WTC11 (cell line): ENCODE data around the gene ROBO1. TPM values are rescaled to one million over a fixed set of nuclear protein-coding genes. Genes with fewer than 3 reads are reported as not detected.

Source experiments
- ATAC-seq: fragments of 200-7000 bp; cut with Tn5 transposase; 2 replicates; pipeline ENCODE4 v1.10.0; 2021; ENCODE audit warnings: mild to moderate bottlenecking, moderate library complexity
- CTCF ChIA-PET: fragments of 300-600 bp; sonication (Branson Sonifier 250); formaldehyde crosslinking; loops from one replicate; lab custom pipeline; 2021; ENCODE audit warnings: antibody characterized with exemption; lab: Charles Lee
- POLR2A ChIA-PET: fragments of 350-600 bp; sonication (Branson Sonifier 250); formaldehyde crosslinking; loops from one replicate; lab custom pipeline; 2021; ENCODE audit warnings: antibody characterized with exemption; lab: Charles Lee
- DNase-seq: peaks from one replicate; pipeline ENCODE4 v3.0.0; 2021; ENCODE audit warnings: low spot score
- H3K27ac Mint-ChIP-seq: 2 replicates; pipeline ENCODE4 v1.8.0; 2021; ENCODE audit warnings: mixed read lengths
- H3K27me3 Mint-ChIP-seq: 2 replicates; pipeline ENCODE4 v1.8.0; 2021; ENCODE audit warnings: low read depth, mild to moderate bottlenecking, moderate library complexity, mixed read lengths
- H3K36me3 Mint-ChIP-seq: 2 replicates; pipeline ENCODE4 v1.8.0; 2021; ENCODE audit warnings: mixed read lengths
- H3K4me1 Mint-ChIP-seq: 2 replicates; pipeline ENCODE4 v1.8.0; 2022; ENCODE audit warnings: mixed read lengths
- H3K4me3 Mint-ChIP-seq: 2 replicates; pipeline ENCODE4 v1.8.0; 2021; ENCODE audit warnings: mild to moderate bottlenecking, moderate library complexity, mixed read lengths
- H3K9me3 Mint-ChIP-seq: 2 replicates; pipeline ENCODE4 v1.8.0; 2021; ENCODE audit warnings: mixed read lengths
- CREB1 ChIP-seq: sonication (generic); formaldehyde crosslinking; IDR thresholded peaks from 2 replicates; pipeline ENCODE4 v1.8.0; 2023; ENCODE audit warnings: mild to moderate bottlenecking, missing genetic modification reagents
- CREM ChIP-seq: sonication (generic); formaldehyde crosslinking; IDR thresholded peaks from 2 replicates; pipeline ENCODE4 v1.8.1; 2022; ENCODE audit warnings: mild to moderate bottlenecking, missing genetic modification reagents, moderate library complexity
- ELF4 ChIP-seq: sonication (generic); formaldehyde crosslinking; IDR thresholded peaks from 2 replicates; pipeline ENCODE4 v1.8.1; 2022; ENCODE audit warnings: low read depth, mild to moderate bottlenecking, moderate library complexity, missing genetic modification reagents
- FOXK1 ChIP-seq: sonication (generic); formaldehyde crosslinking; IDR thresholded peaks from 2 replicates; pipeline ENCODE4 v1.8.0; 2022; ENCODE audit warnings: mild to moderate bottlenecking, moderate library complexity, missing genetic modification reagents
- GABPB1 ChIP-seq: sonication (generic); formaldehyde crosslinking; IDR thresholded peaks from 2 replicates; pipeline ENCODE4 v1.8.1; 2023; ENCODE audit warnings: mild to moderate bottlenecking, missing genetic modification reagents
- HMGA2 ChIP-seq: fragments of 250-450 bp; sonication (Bioruptor Pico); IDR thresholded peaks from 2 replicates; pipeline ENCODE4 v1.4.0; 2021; ENCODE audit warnings: mild to moderate bottlenecking, moderate library complexity
- MAX ChIP-seq: sonication (generic); formaldehyde crosslinking; IDR thresholded peaks from 2 replicates; pipeline ENCODE4 v1.8.0; 2022; ENCODE audit warnings: mild to moderate bottlenecking, missing genetic modification reagents
- NFE2L1 ChIP-seq: sonication (generic); formaldehyde crosslinking; IDR thresholded peaks from 2 replicates; pipeline ENCODE4 v1.8.1; 2023; ENCODE audit warnings: missing genetic modification reagents
- NR2C2 ChIP-seq: sonication (generic); formaldehyde crosslinking; IDR thresholded peaks from 2 replicates; pipeline ENCODE4 v1.8.0; 2022; ENCODE audit warnings: mild to moderate bottlenecking, missing genetic modification reagents
- NR3C1 ChIP-seq: sonication (generic); formaldehyde crosslinking; conservative IDR thresholded peaks from 2 replicates; pipeline ENCODE4 v1.8.1; 2023; ENCODE audit warnings: low read depth, mild to moderate bottlenecking, missing genetic modification reagents
- TCF7 ChIP-seq: sonication (generic); formaldehyde crosslinking; IDR thresholded peaks from 2 replicates; pipeline ENCODE4 v1.8.0; 2022; ENCODE audit warnings: mild to moderate bottlenecking, low read depth, missing genetic modification reagents, moderate library complexity
- TP53 ChIP-seq: sonication (generic); formaldehyde crosslinking; IDR thresholded peaks from 2 replicates; pipeline ENCODE4 v1.8.1; 2023; ENCODE audit warnings: mild to moderate bottlenecking, missing genetic modification reagents
- USF2 ChIP-seq: sonication (generic); formaldehyde crosslinking; IDR thresholded peaks from 2 replicates; pipeline ENCODE4 v1.8.1; 2023; ENCODE audit warnings: mild to moderate bottlenecking, missing genetic modification reagents, moderate library complexity
- ZMAT4 ChIP-seq: fragments of 250-450 bp; sonication (Bioruptor Pico); IDR thresholded peaks from 2 replicates; pipeline ENCODE4 v1.9.0; 2021; ENCODE audit warnings: mild to moderate bottlenecking
- ZSCAN18 ChIP-seq: fragments of 250-450 bp; sonication (Bioruptor Pico); IDR thresholded peaks from 2 replicates; pipeline ENCODE4 v2.1.2; 2022; ENCODE audit warnings: mild to moderate bottlenecking, moderate library complexity
- total RNA-seq: library from RNA; stranded (reverse); gene quantifications from 3 replicates; pipeline ENCODE4 v1.2.3, GENCODE V29; 2021
- TF ChIP-seq, protein P1 (sequence below): sonication (generic); formaldehyde crosslinking; IDR thresholded peaks from 2 replicates; pipeline ENCODE4 v1.8.0; 2022; ENCODE audit warnings: mild to moderate bottlenecking, missing genetic modification reagents
- TF ChIP-seq, protein P2 (sequence below): fragments of 250-450 bp; sonication (Bioruptor Pico); conservative IDR thresholded peaks from 2 replicates; pipeline ENCODE4 v1.9.0; 2021; ENCODE audit warnings: mild to moderate bottlenecking
- TF ChIP-seq, protein P3 (sequence below): sonication (generic); formaldehyde crosslinking; IDR thresholded peaks from 2 replicates; pipeline ENCODE4 v1.8.0; 2022; ENCODE audit warnings: missing genetic modification reagents
- TF ChIP-seq, protein P4 (sequence below): sonication (generic); formaldehyde crosslinking; IDR thresholded peaks from 2 replicates; pipeline ENCODE4 v1.8.0; 2023; ENCODE audit warnings: missing genetic modification reagents
- TF ChIP-seq, protein P5 (sequence below): sonication (generic); formaldehyde crosslinking; IDR thresholded peaks from 2 replicates; pipeline ENCODE4 v1.8.1; 2022; ENCODE audit warnings: mild to moderate bottlenecking, missing genetic modification reagents, moderate library complexity, borderline replicate concordance
- TF ChIP-seq, protein P6 (sequence below): sonication (generic); formaldehyde crosslinking; IDR thresholded peaks from 2 replicates; pipeline ENCODE4 v1.8.1; 2023; ENCODE audit warnings: mild to moderate bottlenecking, missing genetic modification reagents

ROBO1 gene
- total RNA-seq, 1 experiment from 2014 or later = 90.9 TPM

DNA sequence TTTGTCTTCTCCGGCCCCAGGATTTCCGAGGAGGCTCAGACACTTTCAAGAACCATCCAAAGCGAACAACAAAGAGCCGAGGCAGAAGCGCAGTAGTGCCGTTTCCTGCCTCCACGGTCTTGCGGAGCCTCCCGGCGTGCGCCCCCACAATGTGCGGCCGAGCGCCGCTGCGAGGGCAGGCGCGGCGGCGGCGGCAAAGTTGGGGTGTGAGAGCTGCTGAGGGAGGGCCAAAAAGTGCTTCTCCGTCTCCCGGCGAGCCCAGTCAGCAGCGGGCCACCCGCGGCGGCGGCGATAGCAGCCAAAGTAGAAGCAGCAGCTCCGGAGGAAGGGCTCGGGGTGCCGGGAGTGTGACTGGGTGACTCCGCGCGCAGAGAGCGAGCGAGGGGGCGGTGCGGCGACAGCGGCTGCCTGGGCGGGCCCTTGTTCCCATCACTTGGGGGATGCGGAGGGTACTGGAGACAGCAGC, 749.1 kb downstream of the ROBO1 start (continued):
- TF ChIP-seq FOXK1 (CRISPR knock-in tag) (peak; percentile 36; the same call in 1 of the 2 replicates), NFE2L1 (CRISPR knock-in tag) (no peak), NR3C1 (CRISPR knock-in tag) (no peak), CREB1 (CRISPR knock-in tag) (no peak), CREM (CRISPR knock-in tag) (no peak), MAX (CRISPR knock-in tag) (no peak; the same call in 1 of the 2 replicates), ELF4 (CRISPR knock-in tag) (no peak), TP53 (no peak), ZMAT4 (no peak), TCF7 (CRISPR knock-in tag) (no peak)
- TF ChIP-seq, protein P1, sequence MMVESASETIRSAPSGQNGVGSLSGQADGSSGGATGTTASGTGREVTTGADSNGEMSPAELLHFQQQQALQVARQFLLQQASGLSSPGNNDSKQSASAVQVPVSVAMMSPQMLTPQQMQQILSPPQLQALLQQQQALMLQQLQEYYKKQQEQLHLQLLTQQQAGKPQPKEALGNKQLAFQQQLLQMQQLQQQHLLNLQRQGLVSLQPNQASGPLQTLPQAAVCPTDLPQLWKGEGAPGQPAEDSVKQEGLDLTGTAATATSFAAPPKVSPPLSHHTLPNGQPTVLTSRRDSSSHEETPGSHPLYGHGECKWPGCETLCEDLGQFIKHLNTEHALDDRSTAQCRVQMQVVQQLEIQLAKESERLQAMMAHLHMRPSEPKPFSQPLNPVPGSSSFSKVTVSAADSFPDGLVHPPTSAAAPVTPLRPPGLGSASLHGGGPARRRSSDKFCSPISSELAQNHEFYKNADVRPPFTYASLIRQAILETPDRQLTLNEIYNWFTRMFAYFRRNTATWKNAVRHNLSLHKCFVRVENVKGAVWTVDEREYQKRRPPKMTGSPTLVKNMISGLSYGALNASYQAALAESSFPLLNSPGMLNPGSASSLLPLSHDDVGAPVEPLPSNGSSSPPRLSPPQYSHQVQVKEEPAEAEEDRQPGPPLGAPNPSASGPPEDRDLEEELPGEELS = no peak
- TF ChIP-seq, protein P2, sequence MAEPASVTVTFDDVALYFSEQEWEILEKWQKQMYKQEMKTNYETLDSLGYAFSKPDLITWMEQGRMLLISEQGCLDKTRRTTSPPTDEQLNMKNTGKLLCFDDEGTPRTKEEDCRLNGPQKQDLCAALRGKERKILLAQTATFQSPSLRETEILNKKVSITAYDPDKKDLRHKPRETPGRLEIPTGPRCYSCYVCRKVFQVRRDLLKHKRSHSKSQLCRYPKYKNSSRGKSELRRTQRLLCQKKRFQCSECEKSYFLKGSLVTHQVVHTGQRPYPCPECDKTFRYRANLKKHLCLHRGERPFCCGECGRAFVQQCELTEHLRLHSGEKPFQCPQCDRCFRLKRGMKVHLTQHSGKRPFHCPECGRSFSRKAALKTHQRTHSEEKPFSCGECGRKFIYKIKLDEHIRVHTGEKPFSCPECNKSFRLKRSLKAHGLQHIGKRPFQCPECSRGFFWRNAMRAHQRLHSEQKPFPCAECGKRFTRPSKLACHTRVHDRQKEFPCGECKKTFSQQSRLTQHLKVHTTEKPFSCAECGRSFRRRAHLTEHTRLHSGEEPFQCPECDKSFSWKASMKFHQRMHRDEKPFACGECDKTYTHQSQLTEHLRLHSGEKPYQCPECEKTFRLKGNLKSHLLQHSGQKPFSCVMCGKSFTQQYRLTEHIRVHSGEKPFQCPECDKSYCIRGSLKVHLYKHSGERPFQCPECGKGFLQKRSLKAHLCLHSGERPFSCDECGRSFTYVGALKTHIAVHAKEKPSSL = no peak
- TF ChIP-seq, protein P3, sequence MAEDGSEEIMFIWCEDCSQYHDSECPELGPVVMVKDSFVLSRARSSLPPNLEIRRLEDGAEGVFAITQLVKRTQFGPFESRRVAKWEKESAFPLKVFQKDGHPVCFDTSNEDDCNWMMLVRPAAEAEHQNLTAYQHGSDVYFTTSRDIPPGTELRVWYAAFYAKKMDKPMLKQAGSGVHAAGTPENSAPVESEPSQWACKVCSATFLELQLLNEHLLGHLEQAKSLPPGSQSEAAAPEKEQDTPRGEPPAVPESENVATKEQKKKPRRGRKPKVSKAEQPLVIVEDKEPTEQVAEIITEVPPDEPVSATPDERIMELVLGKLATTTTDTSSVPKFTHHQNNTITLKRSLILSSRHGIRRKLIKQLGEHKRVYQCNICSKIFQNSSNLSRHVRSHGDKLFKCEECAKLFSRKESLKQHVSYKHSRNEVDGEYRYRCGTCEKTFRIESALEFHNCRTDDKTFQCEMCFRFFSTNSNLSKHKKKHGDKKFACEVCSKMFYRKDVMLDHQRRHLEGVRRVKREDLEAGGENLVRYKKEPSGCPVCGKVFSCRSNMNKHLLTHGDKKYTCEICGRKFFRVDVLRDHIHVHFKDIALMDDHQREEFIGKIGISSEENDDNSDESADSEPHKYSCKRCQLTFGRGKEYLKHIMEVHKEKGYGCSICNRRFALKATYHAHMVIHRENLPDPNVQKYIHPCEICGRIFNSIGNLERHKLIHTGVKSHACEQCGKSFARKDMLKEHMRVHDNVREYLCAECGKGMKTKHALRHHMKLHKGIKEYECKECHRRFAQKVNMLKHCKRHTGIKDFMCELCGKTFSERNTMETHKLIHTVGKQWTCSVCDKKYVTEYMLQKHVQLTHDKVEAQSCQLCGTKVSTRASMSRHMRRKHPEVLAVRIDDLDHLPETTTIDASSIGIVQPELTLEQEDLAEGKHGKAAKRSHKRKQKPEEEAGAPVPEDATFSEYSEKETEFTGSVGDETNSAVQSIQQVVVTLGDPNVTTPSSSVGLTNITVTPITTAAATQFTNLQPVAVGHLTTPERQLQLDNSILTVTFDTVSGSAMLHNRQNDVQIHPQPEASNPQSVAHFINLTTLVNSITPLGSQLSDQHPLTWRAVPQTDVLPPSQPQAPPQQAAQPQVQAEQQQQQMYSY (CRISPR knock-in tag) = no peak
- TF ChIP-seq, protein P4, sequence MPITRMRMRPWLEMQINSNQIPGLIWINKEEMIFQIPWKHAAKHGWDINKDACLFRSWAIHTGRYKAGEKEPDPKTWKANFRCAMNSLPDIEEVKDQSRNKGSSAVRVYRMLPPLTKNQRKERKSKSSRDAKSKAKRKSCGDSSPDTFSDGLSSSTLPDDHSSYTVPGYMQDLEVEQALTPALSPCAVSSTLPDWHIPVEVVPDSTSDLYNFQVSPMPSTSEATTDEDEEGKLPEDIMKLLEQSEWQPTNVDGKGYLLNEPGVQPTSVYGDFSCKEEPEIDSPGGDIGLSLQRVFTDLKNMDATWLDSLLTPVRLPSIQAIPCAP (CRISPR knock-in tag) = no peak
- TF ChIP-seq, all 79 proteins: peak for 8

- Mint-ChIP-seq H3K27me3 (no peaks in the 10 kb centered on the region), H3K27ac (no peak overlapping the region), H3K4me1 (peaks cover 34% of the 10 kb centered on the region), H3K4me3 (no peak overlapping the region), H3K36me3 (no peaks in the 10 kb centered on the region), H3K9me3 (no peaks in the 10 kb centered on the region)
- DNase-seq (no peak), ATAC-seq (no peak; the same call in 1 of the 2 replicates)
- ChIA-PET CTCF (interaction anchor here (0.8 kb wide), 1 partner anchor 15 kb away, joined by 3 read pairs; no protein-coding TSS in a partner anchor), POLR2A (interaction anchor here (1.4 to 1.8 kb wide), 2 partner anchors 22 to 24 kb away, joined by 4 to 6 read pairs; no protein-coding TSS in a partner anchor)
- no peak for TF ChIP-seq ZSCAN18 (CRISPR knock-in tag)
- no peak for TF ChIP-seq USF2 (CRISPR knock-in tag)
- no peak for TF ChIP-seq HMGA2 (CRISPR knock-in tag)
- TF ChIP-seq, protein P5, sequence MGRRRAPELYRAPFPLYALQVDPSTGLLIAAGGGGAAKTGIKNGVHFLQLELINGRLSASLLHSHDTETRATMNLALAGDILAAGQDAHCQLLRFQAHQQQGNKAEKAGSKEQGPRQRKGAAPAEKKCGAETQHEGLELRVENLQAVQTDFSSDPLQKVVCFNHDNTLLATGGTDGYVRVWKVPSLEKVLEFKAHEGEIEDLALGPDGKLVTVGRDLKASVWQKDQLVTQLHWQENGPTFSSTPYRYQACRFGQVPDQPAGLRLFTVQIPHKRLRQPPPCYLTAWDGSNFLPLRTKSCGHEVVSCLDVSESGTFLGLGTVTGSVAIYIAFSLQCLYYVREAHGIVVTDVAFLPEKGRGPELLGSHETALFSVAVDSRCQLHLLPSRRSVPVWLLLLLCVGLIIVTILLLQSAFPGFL (CRISPR knock-in tag) = no peak
- TF ChIP-seq, protein P6, sequence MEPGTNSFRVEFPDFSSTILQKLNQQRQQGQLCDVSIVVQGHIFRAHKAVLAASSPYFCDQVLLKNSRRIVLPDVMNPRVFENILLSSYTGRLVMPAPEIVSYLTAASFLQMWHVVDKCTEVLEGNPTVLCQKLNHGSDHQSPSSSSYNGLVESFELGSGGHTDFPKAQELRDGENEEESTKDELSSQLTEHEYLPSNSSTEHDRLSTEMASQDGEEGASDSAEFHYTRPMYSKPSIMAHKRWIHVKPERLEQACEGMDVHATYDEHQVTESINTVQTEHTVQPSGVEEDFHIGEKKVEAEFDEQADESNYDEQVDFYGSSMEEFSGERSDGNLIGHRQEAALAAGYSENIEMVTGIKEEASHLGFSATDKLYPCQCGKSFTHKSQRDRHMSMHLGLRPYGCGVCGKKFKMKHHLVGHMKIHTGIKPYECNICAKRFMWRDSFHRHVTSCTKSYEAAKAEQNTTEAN (CRISPR knock-in tag) = no peak
- no peak for TF ChIP-seq NR2C2 (CRISPR knock-in tag)
- no peak for TF ChIP-seq GABPB1 (CRISPR knock-in tag)
Measured at GRCh38 chr3:79018265-79018664, 749.5 kb downstream of the ROBO1 start.
